Erythroblast (primary cell): ENCODE data around the gene LSM14A.

Experiments
- GATA1 ChIP-seq: IDR thresholded peaks from 2 replicates; pipeline ENCODE4 v1.6.1; 2011; ENCODE audit warnings: low read depth, mild to moderate bottlenecking, control low read depth, low read length, moderate library complexity
- POLR2A ChIP-seq: IDR thresholded peaks from 2 replicates; pipeline ENCODE4 v1.6.1; 2011; ENCODE audit warnings: mild to moderate bottlenecking, low read length

DNA sequence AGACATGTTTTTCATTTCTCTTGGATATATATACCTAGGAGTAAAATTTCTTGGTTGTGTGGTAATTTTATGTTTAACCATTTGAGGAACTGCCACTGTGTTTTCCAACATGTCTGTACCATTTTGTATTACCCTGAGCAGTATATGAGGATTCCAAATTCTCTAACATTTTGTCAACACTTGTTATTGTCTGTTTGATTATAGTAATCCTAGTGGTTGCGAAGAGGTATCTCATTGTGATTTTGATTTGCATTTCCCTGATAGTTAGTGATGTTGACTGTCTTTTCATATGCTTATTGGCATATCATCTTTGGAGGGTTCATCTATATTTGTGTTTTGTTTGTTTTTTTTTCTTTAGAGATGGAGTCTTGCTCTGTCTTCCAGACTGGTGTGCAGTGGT lies 103.4 kb downstream of the LSM14A start:
- TF ChIP-seq POLR2A (no peak), GATA1 (no peak)
